HepG2 (cell line): ENCODE results near the gene SMYD1. TPM values are rescaled to one million over a fixed set of nuclear protein-coding genes. Genes with fewer than 3 reads are reported as not detected.

ENCODE experiments used
- ARID4A ChIP-seq: sonication (generic); formaldehyde crosslinking; IDR thresholded peaks from 2 replicates; pipeline ENCODE4 v1.5.0; 2020; ENCODE audit warnings: mild to moderate bottlenecking, missing genetic modification reagents, borderline replicate concordance
- ATF6 ChIP-seq: sonication (generic); formaldehyde crosslinking; conservative IDR thresholded peaks from 2 replicates; pipeline ENCODE4 v1.4.0; 2020; ENCODE audit warnings: missing genetic modification reagents
- CERS6 ChIP-seq: sonication (generic); formaldehyde crosslinking; IDR thresholded peaks from 2 replicates; pipeline ENCODE4 v1.5.0; 2020; ENCODE audit warnings: missing genetic modification reagents
- CHD2 ChIP-seq: IDR thresholded peaks from 2 replicates; pipeline ENCODE4 v1.6.1; 2011; ENCODE audit warnings: low read depth, low read length, improper control_type of control experiment
- KAT2B ChIP-seq: fragments of 150-350 bp; IDR thresholded peaks from 2 replicates; pipeline ENCODE4 v1.6.1; 2014; ENCODE audit warnings: low read depth, low read length, borderline replicate concordance
- LCORL ChIP-seq, 2 experiments: fragments of 450-650 bp in 1 of 2; sonication (generic) in 1 of 2; formaldehyde crosslinking in 1 of 2; IDR thresholded peaks; 2 replicates each; pipeline versions ENCODE4 v1.5.0 to v1.6.1; 2017 to 2020; ENCODE audit warnings: antibody characterized with exemption in 1 of 2, missing genetic modification reagents in 1 of 2
- SIX1 ChIP-seq: sonication (generic); formaldehyde crosslinking; IDR thresholded peaks from 2 replicates; pipeline ENCODE4 v1.4.0; 2020; ENCODE audit warnings: missing genetic modification reagents, borderline replicate concordance
- ZBTB26 ChIP-seq: IDR thresholded peaks from 2 replicates; pipeline ENCODE4 v1.6.1; 2016; ENCODE audit warnings: missing compliant biosample characterization, missing genetic modification reagents, borderline replicate concordance
- ZNF318 ChIP-seq: sonication (generic); formaldehyde crosslinking; IDR thresholded peaks from 2 replicates; pipeline ENCODE4 v1.4.0; 2020; ENCODE audit warnings: mild to moderate bottlenecking, missing genetic modification reagents
- ZNF34 ChIP-seq: sonication (generic); formaldehyde crosslinking; IDR thresholded peaks from 2 replicates; pipeline ENCODE4 v1.4.0; 2020; ENCODE audit warnings: mild to moderate bottlenecking, missing genetic modification reagents, borderline replicate concordance
- polyA plus RNA-seq, 8 experiments: library from polyadenylated mRNA; depleted of rRNA in 3 of 8; stranded (reverse) in 7 of 8; unstranded in 1 of 8; fragments of >200 nt; fragmentation: Illumina TruSeq in 4 of 8; extraction: Trizol in 4 of 8; gene quantifications; 2 replicates each; pipeline versions ENCODE4 v1.2.1 to v1.2.3, GENCODE V29; 2011 to 2016; ENCODE audit warnings: low read depth in 4 of 8, missing spikeins in 1 of 8, mixed read lengths in 1 of 8; ENCODE audit not compliant: insufficient read depth in 1 of 8
- total RNA-seq, 5 experiments: library from RNA; depleted of rRNA; stranded (reverse); fragments of >200 nt; fragmentation: Illumina TruSeq; extraction: Trizol; gene quantifications; 2 replicates each; pipeline ENCODE4 v1.2.3, GENCODE V29; 2016; ENCODE audit warnings: low read depth in 1 of 5

SMYD1 gene
- total and polyA plus RNA-seq, 2 of the 13 experiments (the other 11 are each of a cell fraction or from before 2014, with no cell fraction given) = not detected

- no peak for TF ChIP-seq ZNF318 (CRISPR knock-in tag)
- TF ChIP-seq ARID4A = peak; percentile 65; the same call in 1 of the 2 replicates
- TF ChIP-seq ZBTB26 (CRISPR knock-in tag) = no peak
- no peak for TF ChIP-seq CHD2
- TF ChIP-seq CERS6 (CRISPR knock-in tag) = no peak
- no peak; the same call in 1 of the 2 replicates for TF ChIP-seq ATF6 (CRISPR knock-in tag)
- TF ChIP-seq LCORL (IDR thresholded peaks at IDR 0.05) = peak; percentile 75
- peak; percentile 89; the same call in 1 of the 2 replicates for TF ChIP-seq LCORL (CRISPR knock-in tag; IDR thresholded peaks at IDR 0.05)
- peak; percentile 72; the same call in 1 of the 2 replicates for TF ChIP-seq SIX1
- no peak for TF ChIP-seq KAT2B
- TF ChIP-seq ZNF34 (CRISPR knock-in tag) = no peak
Observed at GRCh38 chr2:88139203-88139702, 71.6 kb downstream of the SMYD1 start (continued).
